H7 (cell line): ENCODE results near the gene ADISSP. TPM values are rescaled to one million over a fixed set of nuclear protein-coding genes. Genes with fewer than 3 reads are reported as not detected.

Experiments
- DNase-seq: peaks from one replicate; pipeline ENCODE4 v3.0.0; 2012
- H3K27me3 ChIP-seq: 2 replicates; pipeline ENCODE4 v1.6.0; 2011; ENCODE audit warnings: mild to moderate bottlenecking, low read length; ENCODE audit not compliant: control insufficient read depth, insufficient read depth
- H3K36me3 ChIP-seq: replicated peaks from 2 replicates; pipeline ENCODE4 v1.5.1; 2011; ENCODE audit warnings: low read length; ENCODE audit not compliant: control insufficient read depth, insufficient read depth
- H3K4me3 ChIP-seq: 2 replicates; pipeline ENCODE4 v1.5.1; 2011; ENCODE audit warnings: low read depth, mild to moderate bottlenecking, control low read depth, low read length, moderate library complexity; ENCODE audit not compliant: insufficient read depth
- total RNA-seq: library from RNA; depleted of rRNA; stranded (reverse); fragments of >200 nt; shearing (Covaris generic); gene quantifications from 2 replicates; pipeline ENCODE4 v1.2.3, GENCODE V29; 2014; rRNA removed

ADISSP gene
- 90.8 and 107 TPM in 2 replicates for total RNA-seq

- Histone ChIP-seq H3K36me3 (no peaks in the 10 kb centered on the region; the same call in 1 of the 2 replicates), H3K4me3 (peak within 1 kb of the TSS; percentile 86), H3K27me3 (peaks cover 4% of the 10 kb centered on the region)
- DNase-seq = peak; percentile 100
Measured at GRCh38 chr20:3767427-3768341, at the start of gene ADISSP. ADISSP (minus strand) TSS chr20:3767753; CDS start chr20:3760100, 7,653 bp downstream.

- H3K36me3 ChIP-seq = no peaks in the 10 kb centered on the region
- H3K27me3 ChIP-seq = no peaks in the 10 kb centered on the region
- no peak overlapping the region for H3K4me3 ChIP-seq
- peak; percentile 34 for DNase-seq
Measured at GRCh38 chr20:3815703-3816315, 48.3 kb upstream of the ADISSP start.

- Histone ChIP-seq H3K27me3 (no peaks in the 10 kb centered on the region), H3K36me3 (no peaks in the 10 kb centered on the region), H3K4me3 (no peak overlapping the region)
- DNase-seq = peak; percentile 32
Measured at GRCh38 chr20:3814928-3815495, 47.5 kb upstream of the ADISSP start.

- Histone ChIP-seq H3K36me3 (no peaks in the 10 kb centered on the region), H3K4me3 (no peak overlapping the region)
Measured at GRCh38 chr20:3813848-3814581, 46.5 kb upstream of the ADISSP start.

GRCh38 chr20:3812975-3813847 lies 45.7 kb upstream of the ADISSP start:
- no peaks in the 10 kb centered on the region for H3K36me3 ChIP-seq
- H3K27me3 ChIP-seq = no peaks in the 10 kb centered on the region
- peak; percentile 26 for DNase-seq
- no peak overlapping the region for H3K4me3 ChIP-seq

More at GRCh38 chr20:3813848-3814581, 46.5 kb upstream of the ADISSP start:
- no peaks in the 10 kb centered on the region for H3K27me3 ChIP-seq
- no peak for DNase-seq

GRCh38 chr20:3812259-3812681 lies 44.7 kb upstream of the ADISSP start:
- Histone ChIP-seq H3K27me3 (no peaks in the 10 kb centered on the region), H3K36me3 (no peaks in the 10 kb centered on the region), H3K4me3 (no peak overlapping the region)
- no peak for DNase-seq

GRCh38 chr20:3811467-3812258 lies 44.1 kb upstream of the ADISSP start:
- no peaks in the 10 kb centered on the region for H3K27me3 ChIP-seq
- DNase-seq = peak; percentile 59
- H3K4me3 ChIP-seq = no peak overlapping the region
- H3K36me3 ChIP-seq = no peaks in the 10 kb centered on the region

- H3K4me3 ChIP-seq = no peak overlapping the region
- no peaks in the 10 kb centered on the region for H3K27me3 ChIP-seq
- H3K36me3 ChIP-seq = peaks cover 6% of the 10 kb centered on the region
- DNase-seq = no peak
Measured at GRCh38 chr20:3808544-3808943, 41.0 kb upstream of the ADISSP start.

- DNase-seq = no peak
- Histone ChIP-seq H3K36me3 (peaks cover 12% of the 10 kb centered on the region), H3K4me3 (no peak overlapping the region), H3K27me3 (no peaks in the 10 kb centered on the region)
Measured at GRCh38 chr20:3804781-3805180, 37.2 kb upstream of the ADISSP start.

- DNase-seq = no peak
- H3K27me3 ChIP-seq = no peaks in the 10 kb centered on the region
- H3K4me3 ChIP-seq = no peak overlapping the region
- peaks cover 12% of the 10 kb centered on the region for H3K36me3 ChIP-seq
Measured at GRCh38 chr20:3804254-3804751, 36.8 kb upstream of the ADISSP start.

- Histone ChIP-seq H3K36me3 (peaks cover 12% of the 10 kb centered on the region), H3K4me3 (no peak overlapping the region), H3K27me3 (no peaks in the 10 kb centered on the region)
- DNase-seq = no peak
Measured at GRCh38 chr20:3803854-3804253, 36.3 kb upstream of the ADISSP start.

GRCh38 chr20:3803289-3803688 lies 35.7 kb upstream of the ADISSP start:
- no peak for DNase-seq
- peaks cover 12% of the 10 kb centered on the region for H3K36me3 ChIP-seq
- no peak overlapping the region for H3K4me3 ChIP-seq

More at GRCh38 chr20:3803289-3803688, 35.7 kb upstream of the ADISSP start:
- no peaks in the 10 kb centered on the region for H3K27me3 ChIP-seq
